Testis (tissue), 3 donors: ENCODE results near the gene TFAP2E. TPM values are rescaled to one million over a fixed set of nuclear protein-coding genes. Genes with fewer than 3 reads are reported as not detected.

Experiments used
- DNase-seq: peaks from one replicate; pipeline ENCODE4 v3.0.0-alpha.2; 2019
- H3K27ac ChIP-seq, 2 donors: fragments of 200-600 bp; sonication (generic); one replicate each; pipeline ENCODE4 v1.5.1; 2019
- H3K27me3 ChIP-seq: fragments of 200-600 bp; sonication (generic); one replicate; pipeline ENCODE4 v1.5.1; 2019
- H3K36me3 ChIP-seq: fragments of 200-600 bp; sonication (generic); one replicate; pipeline ENCODE4 v1.5.1; 2017; ENCODE audit warnings: low read depth; ENCODE audit errors: missing control alignments
- H3K4me1 ChIP-seq: fragments of 200-600 bp; sonication (generic); one replicate; pipeline ENCODE4 v1.5.1; 2019
- H3K4me3 ChIP-seq, 2 donors: fragments of 200-600 bp; sonication (generic); one replicate each; pipeline ENCODE4 v1.5.1; 2017 to 2019
- H3K9me3 ChIP-seq: fragments of 200-600 bp; sonication (generic); one replicate; pipeline ENCODE4 v1.5.1; 2017
- POLR2A ChIP-seq: fragments of 450-650 bp; IDR thresholded peaks from one replicate; pipeline ENCODE4 v1.6.1; 2017; ENCODE audit warnings: antibody characterized with exemption, mild to moderate bottlenecking, moderate library complexity
- WGBS, 2 donors: methylation state at CpG; one replicate each; pipeline ENCODE4 v1.1.5; 2018; 5-methylcytosine and 5-hydroxymethylcytosine counted together
- intact Hi-C: fragments of 100-400 bp; cut with DNase I; formaldehyde crosslinking; loops from one replicate; pipeline ENCODE4 v1.15.1; 2023; ENCODE audit warnings: low total_unique reads
- polyA plus RNA-seq: library from polyadenylated mRNA; stranded (reverse); fragments of 350-450 nt; fragmentation: Illumina TruSeq; extraction: RNeasy Lipid Tissue Mini Kit (QIAGEN cat#74804); gene quantifications from one replicate; pipeline ENCODE4 v1.2.3, GENCODE V29; 2014; ENCODE audit warnings: low read depth, low replicate concordance; ENCODE audit not compliant: insufficient read depth
- total RNA-seq, 2 donors: library from RNA; depleted of rRNA; stranded (reverse); fragments of >200 nt; gene quantifications; one replicate each; pipeline ENCODE4 v1.2.3, GENCODE V29; 2016
- TF ChIP-seq, protein P1 (sequence below), 3 experiments: fragments of 450-650 bp in 2 of 3; fragments of 200-600 bp in 1 of 3; sonication (generic) in 1 of 3; IDR thresholded peaks; one replicate each; pipeline ENCODE4 v1.5.1; 2016 to 2019; ENCODE audit warnings: antibody characterized with exemption in 3 of 3, mild to moderate bottlenecking in 2 of 3, moderate library complexity in 1 of 3

Gene TFAP2E
- total and polyA plus RNA-seq, 3 donors from 2014 or later: 1.9 to 4.0 (median 1.9) TPM

DNA sequence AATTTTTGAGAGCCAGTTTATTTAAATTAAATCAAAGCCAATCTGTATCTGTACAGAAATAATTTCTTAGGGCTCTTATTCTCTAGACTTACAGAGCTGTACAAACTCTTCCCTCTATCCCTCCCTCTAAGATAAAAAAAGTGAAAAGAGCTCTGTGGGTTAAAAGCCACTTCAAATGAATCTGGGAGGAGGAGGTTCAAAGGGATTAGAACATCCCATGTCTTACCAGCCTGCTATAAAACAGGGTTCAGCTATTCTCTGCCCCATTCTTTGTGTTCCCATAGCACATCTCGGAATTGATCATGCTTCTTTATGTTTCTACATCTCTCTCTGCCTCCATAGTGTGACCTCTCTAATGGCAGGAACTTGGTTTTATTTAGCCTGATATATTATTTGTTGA lies 35.3 kb upstream of the TFAP2E start:
- intact Hi-C loops: no loop called here
- Histone ChIP-seq H3K36me3 (no peaks in the 10 kb centered on the region), H3K27me3 (no peaks in the 10 kb centered on the region), H3K27ac (no peak overlapping the region), H3K9me3 (no peaks in the 10 kb centered on the region), H3K4me3 (no peak overlapping the region), H3K4me1 (peaks cover 9% of the 10 kb centered on the region)
- no peak for DNase-seq
- 79 to 86% methylated on average over 1 of the region's 1 CpG for WGBS, 2 donors
- TF ChIP-seq, protein P1, sequence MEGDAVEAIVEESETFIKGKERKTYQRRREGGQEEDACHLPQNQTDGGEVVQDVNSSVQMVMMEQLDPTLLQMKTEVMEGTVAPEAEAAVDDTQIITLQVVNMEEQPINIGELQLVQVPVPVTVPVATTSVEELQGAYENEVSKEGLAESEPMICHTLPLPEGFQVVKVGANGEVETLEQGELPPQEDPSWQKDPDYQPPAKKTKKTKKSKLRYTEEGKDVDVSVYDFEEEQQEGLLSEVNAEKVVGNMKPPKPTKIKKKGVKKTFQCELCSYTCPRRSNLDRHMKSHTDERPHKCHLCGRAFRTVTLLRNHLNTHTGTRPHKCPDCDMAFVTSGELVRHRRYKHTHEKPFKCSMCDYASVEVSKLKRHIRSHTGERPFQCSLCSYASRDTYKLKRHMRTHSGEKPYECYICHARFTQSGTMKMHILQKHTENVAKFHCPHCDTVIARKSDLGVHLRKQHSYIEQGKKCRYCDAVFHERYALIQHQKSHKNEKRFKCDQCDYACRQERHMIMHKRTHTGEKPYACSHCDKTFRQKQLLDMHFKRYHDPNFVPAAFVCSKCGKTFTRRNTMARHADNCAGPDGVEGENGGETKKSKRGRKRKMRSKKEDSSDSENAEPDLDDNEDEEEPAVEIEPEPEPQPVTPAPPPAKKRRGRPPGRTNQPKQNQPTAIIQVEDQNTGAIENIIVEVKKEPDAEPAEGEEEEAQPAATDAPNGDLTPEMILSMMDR (IDR thresholded peaks at IDR 0.05): no peak
- no peak for TF ChIP-seq POLR2A

DNA sequence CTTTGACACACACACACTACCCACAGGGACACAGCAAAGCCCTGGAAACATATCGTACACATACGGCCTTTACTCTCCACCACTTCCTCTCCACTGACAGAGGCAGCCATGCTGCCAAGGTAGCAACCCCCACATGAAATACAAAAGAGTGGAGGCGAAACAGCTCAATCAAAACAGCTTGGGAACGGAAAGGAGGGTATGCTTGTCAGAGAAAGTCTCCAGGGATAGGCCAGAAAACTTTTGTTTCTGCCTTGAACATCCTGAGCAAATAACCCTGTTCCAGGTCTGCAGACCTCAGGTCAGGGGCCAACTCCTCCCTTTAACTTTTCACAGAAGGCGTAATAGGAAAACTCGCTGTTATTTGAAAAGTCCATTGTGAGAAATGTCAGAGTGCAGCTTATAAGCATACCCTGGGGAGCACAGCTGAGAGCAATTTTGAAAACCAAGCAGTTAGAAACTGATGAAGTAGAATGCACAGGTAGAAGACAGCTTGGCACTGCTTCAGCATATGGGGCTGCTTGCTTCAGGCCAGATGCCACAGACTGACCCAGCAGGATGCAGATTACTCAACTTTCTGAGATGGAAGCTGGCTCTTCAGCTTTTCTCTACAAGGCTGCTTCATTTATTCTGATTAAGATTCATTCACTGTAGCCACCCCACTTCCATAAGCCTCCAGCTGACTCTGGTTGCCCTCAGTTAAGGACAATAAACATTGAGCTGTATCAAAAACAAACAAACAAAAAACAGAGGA lies 33.9 kb upstream of the TFAP2E start:
- WGBS, 2 donors: 50 to 52% methylated on average over 6 of the region's 6 CpGs
- no peak for DNase-seq
- Histone ChIP-seq H3K4me3 (no peak overlapping the region), H3K27me3 (no peaks in the 10 kb centered on the region), H3K36me3 (no peaks in the 10 kb centered on the region), H3K27ac (peak overlapping the region in 1 of 2 donors; percentile 55), H3K9me3 (no peaks in the 10 kb centered on the region), H3K4me1 (peaks cover 9% of the 10 kb centered on the region)
- TF ChIP-seq POLR2A: no peak
- TF ChIP-seq, protein P1 (IDR thresholded peaks at IDR 0.05): no peak
- intact Hi-C loops: no loop called here

DNA sequence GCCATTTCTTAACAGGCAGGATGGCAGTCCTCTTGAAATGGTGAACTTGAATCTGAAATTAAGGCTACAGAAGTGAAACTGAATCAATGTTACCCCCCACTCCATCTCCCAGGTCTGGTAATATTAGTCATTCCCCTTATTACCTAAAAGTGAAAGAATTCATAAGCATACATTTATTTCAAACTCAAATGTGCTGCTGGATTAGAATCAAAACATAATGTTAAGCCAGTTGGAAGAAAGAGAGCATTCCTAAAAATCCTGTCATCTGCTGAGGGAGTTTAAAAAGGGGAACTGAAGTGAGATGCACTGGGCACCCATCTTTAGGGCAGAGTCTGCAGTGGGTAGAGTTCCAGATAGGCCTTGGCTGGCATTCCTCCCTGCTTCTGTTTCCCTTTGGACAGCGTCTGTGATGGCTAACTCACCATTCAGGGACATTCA lies 33.3 kb upstream of the TFAP2E start:
- no peak for TF ChIP-seq POLR2A
- TF ChIP-seq, protein P1 (IDR thresholded peaks at IDR 0.05): no peak
- Histone ChIP-seq H3K4me1 (peaks cover 9% of the 10 kb centered on the region), H3K36me3 (no peaks in the 10 kb centered on the region), H3K4me3 (no peak overlapping the region), H3K9me3 (no peaks in the 10 kb centered on the region), H3K27ac (peak overlapping the region in 1 of 2 donors; percentile 55), H3K27me3 (no peaks in the 10 kb centered on the region)
- DNase-seq: no peak
- WGBS, 2 donors: 25 to 64% methylated on average over 1 of the region's 1 CpG
- intact Hi-C loops: no loop called here

DNA sequence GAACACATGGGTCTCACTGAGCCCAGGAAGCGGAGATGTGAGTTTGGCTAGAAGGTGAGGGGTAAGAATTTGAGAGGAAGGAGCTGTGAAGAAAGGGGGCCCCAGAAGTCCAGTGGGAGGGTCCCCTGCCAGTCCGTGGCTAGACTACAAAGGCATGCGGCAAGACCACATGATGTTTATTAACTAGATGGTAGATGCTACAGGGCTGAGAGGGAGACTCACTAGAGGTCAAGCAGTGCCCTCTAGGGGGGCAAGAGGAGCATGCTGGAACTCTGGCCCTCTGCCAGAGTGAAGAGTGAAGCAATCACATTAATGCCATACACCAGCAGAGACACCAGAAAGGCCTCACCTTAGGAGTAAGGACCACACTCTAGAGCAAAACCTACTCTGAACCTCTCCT lies 28.1 kb upstream of the TFAP2E start:
- H3K36me3 ChIP-seq: no peaks in the 10 kb centered on the region
- peak; percentile 37 for DNase-seq
- no peak overlapping the region for H3K27ac ChIP-seq
- H3K4me3 ChIP-seq: no peak overlapping the region
- H3K4me1 ChIP-seq: peaks cover 4% of the 10 kb centered on the region
- TF ChIP-seq POLR2A: no peak
- TF ChIP-seq, protein P1 (IDR thresholded peaks at IDR 0.05): no peak
- no peaks in the 10 kb centered on the region for H3K9me3 ChIP-seq
- no peaks in the 10 kb centered on the region for H3K27me3 ChIP-seq
- intact Hi-C loops: no loop called here
- WGBS, 2 donors: 74 to 89% methylated on average over 3 of the region's 3 CpGs

DNA sequence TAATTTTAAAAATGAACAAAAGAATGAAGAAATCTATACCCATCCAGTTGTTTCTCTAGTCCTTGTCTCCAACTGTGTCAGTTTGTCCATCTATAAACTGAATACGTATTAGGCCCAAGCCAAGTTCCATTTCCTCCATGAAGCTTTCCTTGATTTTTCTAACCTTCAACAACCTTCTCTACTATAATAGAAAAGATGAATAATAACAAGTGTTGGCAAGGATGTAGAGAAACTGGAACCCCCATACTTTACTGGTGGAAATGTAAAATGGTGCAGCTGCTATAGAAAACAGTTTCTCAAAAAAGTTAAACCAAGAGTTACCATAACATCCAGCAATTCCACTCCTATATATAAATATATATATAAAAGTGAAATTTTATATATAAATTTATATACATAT lies 26.5 kb upstream of the TFAP2E start:
- no peak overlapping the region for H3K4me3 ChIP-seq
- no peaks in the 10 kb centered on the region for H3K27me3 ChIP-seq
- no peaks in the 10 kb centered on the region for H3K4me1 ChIP-seq
- H3K36me3 ChIP-seq: no peaks in the 10 kb centered on the region
- no peak for TF ChIP-seq POLR2A
- TF ChIP-seq, protein P1 (IDR thresholded peaks at IDR 0.05): no peak
- H3K9me3 ChIP-seq: no peaks in the 10 kb centered on the region
- no peak for DNase-seq
- H3K27ac ChIP-seq: no peak overlapping the region
- intact Hi-C loops: no loop called here
- 96 to 100% methylated on average over 1 of the region's 1 CpG for WGBS, 2 donors
